GM12891 (cell line): ENCODE measurements around the gene GRIN2A.

Experiments
- DNase-seq: peaks from one replicate; pipeline ENCODE4 v3.0.0; 2011; ENCODE audit warnings: low spot score; ENCODE audit not compliant: insufficient read length
- FAIRE-seq: peaks from 2 replicates; lab custom pipeline; 2011; peaks lifted over from hg19 to GRCh38; lab: Jason Lieb, UNC
- PAX5 ChIP-seq: IDR thresholded peaks from 2 replicates; pipeline ENCODE4 v1.6.1; 2011; ENCODE audit warnings: low read length, moderate library complexity, mild to moderate bottlenecking; ENCODE audit not compliant: insufficient read depth, severe bottlenecking
- POLR2A ChIP-seq: IDR thresholded peaks from 2 replicates; pipeline ENCODE4 v1.6.1; 2011; ENCODE audit warnings: low read depth, low read length, control low read depth
- POLR2AphosphoS5 ChIP-seq: IDR thresholded peaks from 2 replicates; pipeline ENCODE4 v1.6.1; 2011; ENCODE audit warnings: low read depth, low read length, control low read depth
- POU2F2 ChIP-seq: IDR thresholded peaks from 2 replicates; pipeline ENCODE4 v1.6.1; 2011; ENCODE audit warnings: low read depth, mild to moderate bottlenecking, control low read depth, low read length, moderate library complexity
- SPI1 ChIP-seq: IDR thresholded peaks from 2 replicates; pipeline ENCODE4 v1.6.1; 2011; ENCODE audit warnings: low read depth, low read length, control low read depth
- TAF1 ChIP-seq: IDR thresholded peaks from 2 replicates; pipeline ENCODE4 v1.6.1; 2011; ENCODE audit warnings: low read depth, low read length, control low read depth

GRIN2A gene

DNA sequence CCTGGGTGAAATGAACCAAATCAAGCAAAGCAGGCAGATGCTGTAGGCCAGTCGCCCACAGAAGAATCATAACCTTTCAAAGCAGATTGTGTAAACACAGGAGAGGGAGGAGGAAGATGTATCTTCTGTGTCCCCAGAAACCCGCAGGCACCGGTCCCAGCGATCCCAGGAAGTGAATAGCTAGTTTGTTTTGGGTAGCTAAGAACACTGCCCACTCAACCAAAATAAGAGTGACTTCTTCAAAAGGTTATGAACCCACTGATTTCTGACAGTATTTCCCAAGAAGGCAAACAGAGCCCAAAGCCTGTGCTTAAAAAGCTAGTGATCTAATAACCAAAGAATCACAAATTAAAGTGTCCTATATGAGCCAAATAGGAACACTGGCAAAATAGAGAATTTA is 67.8 kb downstream of the GRIN2A start:
- FAIRE-seq: no peak
- TF ChIP-seq TAF1: no peak
- no peak for TF ChIP-seq PAX5
- no peak for TF ChIP-seq POU2F2
- TF ChIP-seq POLR2A: no peak
- TF ChIP-seq SPI1: no peak
- no peak for TF ChIP-seq POLR2AphosphoS5
- DNase-seq: no peak

DNA sequence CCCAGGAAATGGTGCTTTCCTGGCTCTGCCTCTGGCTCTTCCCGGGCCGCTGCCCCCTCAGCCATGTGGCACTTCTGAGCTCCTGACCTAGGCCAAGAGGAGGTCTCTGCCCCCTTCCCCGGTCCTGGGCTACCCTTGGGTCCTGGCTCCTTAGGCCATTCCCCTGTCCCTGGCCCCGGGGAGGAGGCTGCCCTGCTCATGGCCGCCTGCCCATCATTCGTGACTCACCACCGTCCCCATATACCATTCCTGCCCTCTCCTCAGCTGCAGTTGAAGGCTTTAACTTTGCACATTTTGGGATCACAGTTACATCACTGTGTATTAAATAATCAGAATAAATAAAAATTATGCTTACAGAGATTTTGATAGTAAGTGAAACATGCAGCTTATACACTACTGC is 69.0 kb downstream of the GRIN2A start:
- no peak for DNase-seq
- FAIRE-seq: no peak

DNA sequence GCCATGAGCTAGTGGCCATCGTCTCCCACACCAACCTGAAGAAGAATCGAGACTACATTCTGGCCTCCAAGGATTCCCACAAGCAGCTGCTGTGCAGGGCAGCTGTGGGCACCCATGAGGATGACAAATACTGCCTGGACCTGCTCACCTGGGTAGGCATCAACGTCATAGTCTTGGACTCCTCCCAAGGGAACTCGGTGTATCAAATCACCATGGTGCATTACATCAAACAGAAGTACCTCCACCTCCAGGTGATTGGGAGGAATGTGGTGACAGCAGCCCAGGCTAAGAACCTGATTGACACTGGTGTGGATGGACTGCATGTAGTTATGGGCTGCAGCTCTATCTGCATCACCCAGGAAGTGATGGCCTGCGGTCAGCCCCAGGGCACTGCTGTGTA is 70.2 kb downstream of the GRIN2A start:
- no peak for DNase-seq
- TF ChIP-seq POLR2A (no peak), POU2F2 (no peak), TAF1 (no peak), POLR2AphosphoS5 (no peak), SPI1 (no peak), PAX5 (no peak)
- FAIRE-seq: no peak

More for the DNA sequence above, 69.0 kb downstream of the GRIN2A start:
- TF ChIP-seq TAF1: no peak

DNA sequence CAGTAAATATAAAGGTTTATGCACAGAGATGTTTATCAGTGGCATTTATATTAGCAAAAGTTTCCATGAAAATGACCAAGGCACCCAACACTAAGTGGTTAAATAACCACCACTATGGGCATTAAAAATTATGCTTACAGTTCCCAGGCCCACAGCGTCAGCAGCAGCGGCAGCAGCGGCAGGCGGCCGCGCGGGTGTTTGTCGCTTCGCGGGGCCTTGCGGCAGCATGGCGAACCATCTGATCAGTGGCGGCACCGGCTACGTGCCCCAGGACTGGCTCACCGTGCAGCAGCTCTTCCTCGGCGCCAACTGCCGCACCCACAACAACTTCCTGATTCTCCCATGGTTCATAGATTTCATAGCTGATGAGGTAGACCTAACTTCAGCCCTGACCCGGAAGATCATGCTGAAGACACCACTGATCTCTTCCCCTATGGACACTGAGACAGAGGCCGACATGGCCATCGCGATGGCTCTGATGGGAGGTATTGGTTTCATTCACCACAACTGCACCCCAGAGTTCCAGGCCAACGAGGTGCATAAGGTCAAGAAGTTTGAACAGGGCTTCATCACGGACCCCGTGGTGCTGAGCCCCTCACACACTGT is 71.0 kb downstream of the GRIN2A start:
- FAIRE-seq (no peak), DNase-seq (no peak)
- TF ChIP-seq SPI1 (no peak), POLR2AphosphoS5 (no peak), TAF1 (no peak), POLR2A (no peak), POU2F2 (no peak), PAX5 (no peak)

DNA sequence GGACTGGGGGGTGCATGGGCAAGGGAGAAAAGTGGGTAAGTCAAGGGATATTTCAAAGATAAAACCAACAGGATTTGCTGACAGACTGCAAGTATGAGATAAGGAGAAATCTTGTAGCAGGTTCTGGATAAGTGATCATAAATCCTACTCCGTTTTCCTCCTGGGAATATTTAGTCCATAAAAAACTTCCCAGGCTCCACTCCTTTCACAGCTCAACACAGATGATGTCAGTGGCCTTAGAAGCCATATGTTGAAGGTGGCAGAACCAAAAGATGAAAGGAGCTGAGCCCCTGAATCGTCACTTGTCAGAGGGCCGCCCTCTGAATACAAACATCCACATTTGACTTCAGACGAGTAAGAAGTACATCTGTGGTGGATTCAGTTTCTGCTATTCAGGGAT is 71.7 kb downstream of the GRIN2A start:
- no peak for FAIRE-seq
- no peak for DNase-seq
- TF ChIP-seq POLR2A: no peak
- TF ChIP-seq TAF1: no peak
- no peak for TF ChIP-seq POU2F2
- no peak for TF ChIP-seq SPI1
- no peak for TF ChIP-seq PAX5
- no peak for TF ChIP-seq POLR2AphosphoS5

DNA sequence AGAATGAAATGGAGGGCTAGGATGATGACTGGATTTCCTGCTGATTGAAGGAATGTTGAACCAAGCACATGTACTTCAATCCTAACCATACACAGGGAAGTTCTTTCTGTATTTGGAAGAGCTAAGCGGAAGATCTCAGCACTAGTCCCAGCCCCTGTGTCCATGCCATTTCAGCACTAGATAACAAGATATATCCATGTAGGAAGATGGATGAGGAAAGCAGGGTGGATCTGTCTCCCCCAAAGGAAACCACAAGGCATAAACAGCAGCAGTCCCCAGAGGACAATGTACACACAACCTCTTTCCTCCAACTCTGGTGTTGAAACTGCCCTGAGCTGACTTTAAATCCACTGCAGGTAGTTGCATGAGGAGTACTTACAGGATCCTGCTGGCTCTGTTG is 75.1 kb downstream of the GRIN2A start:
- DNase-seq: no peak
- no peak for TF ChIP-seq TAF1
- TF ChIP-seq PAX5: no peak
- no peak for TF ChIP-seq POU2F2
- TF ChIP-seq SPI1: no peak
- no peak for TF ChIP-seq POLR2AphosphoS5
- no peak for TF ChIP-seq POLR2A
- FAIRE-seq: no peak

DNA sequence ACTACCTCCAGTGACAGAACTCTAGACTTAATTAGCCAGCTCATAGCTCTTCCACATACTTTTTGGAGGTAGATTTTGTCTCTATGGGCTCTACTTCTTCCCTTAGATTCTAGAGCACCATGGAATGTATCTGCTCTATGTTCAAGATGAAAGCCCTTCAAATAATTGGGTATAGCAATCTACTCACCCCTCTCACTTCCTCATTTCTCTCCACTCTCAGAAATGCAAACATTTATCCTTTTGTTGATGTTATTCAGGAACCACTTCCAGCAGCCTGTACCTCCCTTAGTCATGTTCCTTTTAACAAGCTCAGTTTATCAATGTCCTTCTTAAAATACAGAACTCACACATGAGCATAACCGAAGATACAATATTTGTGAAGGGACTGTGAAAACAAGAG is 78.5 kb downstream of the GRIN2A start:
- no peak for FAIRE-seq
- peak; percentile 85 for TF ChIP-seq SPI1
- no peak for TF ChIP-seq TAF1
- no peak for DNase-seq

DNA sequence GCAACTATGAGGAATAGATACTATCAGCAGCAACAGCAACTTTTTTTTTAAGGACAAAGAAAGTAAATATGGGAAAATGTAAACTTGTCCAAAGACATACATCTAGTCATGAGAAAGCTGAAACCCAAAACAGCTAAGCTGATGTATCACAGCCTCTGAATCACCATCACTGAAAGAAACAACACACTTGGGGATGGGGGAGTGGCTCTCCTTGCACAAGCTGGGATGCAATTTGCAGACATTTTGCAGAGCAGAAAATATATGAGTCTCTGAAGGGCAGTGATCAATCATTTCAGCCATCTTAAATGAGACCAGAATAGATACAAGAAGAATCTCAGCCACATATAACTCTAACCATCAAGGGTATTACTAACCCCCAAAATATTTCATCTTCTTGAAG is 79.1 kb downstream of the GRIN2A start:
- DNase-seq (no peak), FAIRE-seq (no peak)
- TF ChIP-seq PAX5: no peak
- TF ChIP-seq POU2F2: no peak
- no peak for TF ChIP-seq POLR2A
- TF ChIP-seq POLR2AphosphoS5: no peak
- TF ChIP-seq TAF1: no peak
- TF ChIP-seq SPI1: no peak

DNA sequence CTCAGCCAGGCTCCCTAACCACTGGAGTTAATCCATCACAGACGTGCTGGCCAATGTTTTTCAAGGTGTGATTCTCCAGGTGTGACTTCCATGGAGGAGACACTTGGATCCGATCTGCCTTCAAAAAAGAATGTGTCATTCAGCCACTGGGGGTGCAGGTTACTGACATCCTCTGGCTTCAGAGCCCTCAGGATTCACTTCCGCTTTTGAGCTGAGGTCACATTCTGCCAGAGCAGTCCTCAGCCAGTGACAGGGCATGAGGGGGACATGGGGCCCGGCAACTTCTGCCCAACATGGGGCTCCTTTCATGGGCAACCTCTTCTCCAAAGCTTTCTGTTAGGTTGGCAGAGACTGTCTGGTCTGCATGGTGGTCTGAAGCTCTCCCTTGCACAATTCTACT is 81.4 kb downstream of the GRIN2A start:
- no peak for TF ChIP-seq POLR2A
- TF ChIP-seq POU2F2: no peak
- peak; percentile 80 for TF ChIP-seq SPI1
- no peak for FAIRE-seq
- no peak for DNase-seq

DNA sequence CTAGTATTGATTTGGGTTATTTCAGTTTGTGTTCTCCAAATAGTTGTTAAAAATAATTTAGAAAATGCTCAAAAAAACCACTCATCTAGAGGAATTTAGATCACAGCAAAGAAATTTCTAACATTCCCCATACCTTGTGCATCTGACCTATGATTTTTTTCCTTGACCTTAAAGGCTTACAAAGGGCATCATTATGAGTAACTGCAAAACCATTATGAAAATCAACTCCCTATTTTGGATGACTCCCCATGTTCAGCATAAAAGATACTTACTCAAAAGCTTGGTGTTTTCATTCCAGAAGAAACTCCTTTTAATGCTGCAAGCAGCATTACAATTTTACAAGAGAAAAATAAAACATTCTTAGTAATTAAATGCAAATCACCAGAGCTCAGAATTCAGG is 83.2 kb downstream of the GRIN2A start:
- FAIRE-seq (no peak), DNase-seq (no peak)
- TF ChIP-seq POLR2AphosphoS5: no peak
- TF ChIP-seq PAX5: no peak
- no peak for TF ChIP-seq SPI1
- no peak for TF ChIP-seq POLR2A
- TF ChIP-seq POU2F2: no peak
- TF ChIP-seq TAF1: no peak
